Stomach (tissue), 9 donors: Measurements from ENCODE around the gene AJAP1. TPM values are rescaled to one million over a fixed set of nuclear protein-coding genes. Genes with fewer than 3 reads are reported as not detected.

Experiments
- DNase-seq, 2 donors: peaks; one replicate each; pipeline versions ENCODE4 v3.0.0 to v3.0.0-alpha.2; 2013 to 2019
- H3K27ac ChIP-seq, 5 donors: fragments of 200-600 bp in 4 of 5; sonication (generic) in 4 of 5; one replicate each; pipeline ENCODE4 v1.5.1; 2013 to 2019; ENCODE audit warnings: mild to moderate bottlenecking in 1 of 5, moderate library complexity in 1 of 5
- H3K27me3 ChIP-seq, 3 donors: fragments of 200-600 bp; sonication (generic); one replicate each; pipeline ENCODE4 v1.5.1; 2017 to 2019; ENCODE audit warnings: mixed run types in 1 of 3
- H3K36me3 ChIP-seq, 4 donors: fragments of 200-600 bp; sonication (generic); 1 replicate in 3 of 4; 2 replicates in 1 of 4; pipeline ENCODE4 v1.5.1; 2016 to 2019
- H3K4me1 ChIP-seq, 4 donors: fragments of 200-600 bp; sonication (generic); one replicate each; pipeline ENCODE4 v1.5.1; 2016 to 2019
- H3K4me3 ChIP-seq, 4 donors: fragments of 200-600 bp; sonication (generic) in 3 of 4; one replicate each; pipeline ENCODE4 v1.5.1; 2016 to 2019; ENCODE audit warnings: mild to moderate bottlenecking in 1 of 4
- H3K9me3 ChIP-seq, 4 donors: fragments of 200-600 bp; sonication (generic); one replicate each; pipeline ENCODE4 v1.5.1; 2016 to 2019
- EP300 ChIP-seq: sonication (generic); formaldehyde crosslinking; IDR thresholded peaks from one replicate; pipeline ENCODE4 v1.6.1; 2017; ENCODE audit warnings: antibody characterized with exemption
- POLR2A ChIP-seq, 4 donors: fragments of 450-650 bp; IDR thresholded peaks; one replicate each; pipeline ENCODE4 v1.6.1; 2016; ENCODE audit warnings: antibody characterized with exemption in 4 of 4, control low read depth in 2 of 4, mild to moderate bottlenecking in 1 of 4, moderate library complexity in 1 of 4
- POLR2AphosphoS5 ChIP-seq, 3 donors: sonication (generic); formaldehyde crosslinking; IDR thresholded peaks; one replicate each; pipeline ENCODE4 v1.6.1; 2016; ENCODE audit warnings: antibody characterized with exemption in 3 of 3
- WGBS, 5 donors: extraction: QIAGEN DNeasy Blood & Tissue Kit in 3 of 5; methylation state at CpG; one replicate each; pipeline versions ENCODE4 v1.1.5 to v1.1.7; 2013 to 2018; 5-methylcytosine and 5-hydroxymethylcytosine counted together
- intact Hi-C: fragments of 100-400 bp; cut with DNase I; formaldehyde crosslinking; loops from one replicate; pipeline ENCODE4 v1.15.1; 2023; ENCODE audit warnings: low total_unique reads
- polyA plus RNA-seq, 3 donors: library from polyadenylated mRNA; stranded (reverse); fragments of 200-250 nt; gene quantifications; one replicate each; pipeline ENCODE4 v1.2.3, GENCODE V29; 2013
- total RNA-seq, 5 donors: library from RNA; depleted of rRNA; stranded (reverse); fragments of >200 nt; gene quantifications; one replicate each; pipeline versions ENCODE4 v1.1.0 to v1.2.3, GENCODE V29; 2014 to 2016
- TF ChIP-seq, protein P1 (sequence below), 7 experiments: fragments of 450-650 bp in 4 of 7; fragments of 200-600 bp in 3 of 7; sonication (generic) in 3 of 7; IDR thresholded peaks; one replicate each; pipeline ENCODE4 v1.5.1; 2016 to 2019; ENCODE audit warnings: antibody characterized with exemption in 7 of 7, control low read depth in 2 of 7, mild to moderate bottlenecking in 1 of 7
- donor health status: healthy with polysubstance abuse.
- donor health status: Bipolar disorder and iron deficiency.
- donor health status: healthy.

AJAP1 gene
- total and polyA plus RNA-seq, 8 donors, result 0.10 to 1.1 (median 0.14) TPM; not detected in 3

DNA sequence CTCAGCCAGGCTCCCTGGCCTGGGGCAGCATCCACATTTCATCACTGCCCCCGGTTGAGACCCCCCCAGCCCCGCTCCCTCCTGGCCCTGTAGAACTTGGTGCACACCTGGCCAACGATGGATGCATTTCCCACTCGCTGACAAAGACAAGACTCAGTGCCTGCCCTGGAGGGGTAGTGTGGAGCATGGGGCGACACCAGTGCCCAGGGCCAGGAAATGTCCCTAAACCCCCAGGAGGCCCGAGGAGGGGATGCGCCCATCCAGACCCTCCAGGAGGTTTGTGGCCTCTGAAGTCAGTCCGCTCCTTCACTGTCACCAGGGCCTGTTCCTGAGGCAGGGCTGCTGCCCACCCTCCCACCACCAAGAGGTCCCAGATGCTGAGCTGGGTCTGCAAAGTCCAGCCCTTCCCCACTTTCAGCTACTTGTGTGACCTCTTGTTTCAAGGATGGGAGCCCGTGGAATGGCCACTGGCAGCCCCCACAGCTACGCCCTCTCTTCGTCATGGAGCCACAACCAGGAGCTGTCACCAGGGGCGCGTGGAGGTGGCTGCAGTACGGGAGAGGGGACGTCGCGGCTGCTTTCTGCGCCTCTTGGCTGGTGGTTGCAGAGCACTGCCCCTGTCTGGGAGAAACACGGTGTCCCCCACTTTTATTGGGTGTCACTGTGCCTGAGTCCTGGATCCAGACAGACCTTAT is 35.7 kb downstream of the AJAP1 start:
- Histone ChIP-seq H3K4me3 (no peak overlapping the region), H3K9me3 (peaks cover 0 to 4% (median under 1%) of the 10 kb centered on the region in 4 donors), H3K27me3 (peaks cover 0 to 19% (median 0%) of the 10 kb centered on the region in 3 donors), H3K27ac (no peak overlapping the region), H3K36me3 (no peaks in the 10 kb centered on the region), H3K4me1 (no peaks in the 10 kb centered on the region)
- 80 to 92% (median 90%) methylated on average over 15 to 19 of the region's 19 CpGs for WGBS, 5 donors
- DNase-seq, result no peak
- TF ChIP-seq POLR2AphosphoS5 (IDR thresholded peaks at IDR 0.05) (no peak), EP300 (no peak), POLR2A (IDR thresholded peaks at IDR 0.05) (no peak)
- TF ChIP-seq, protein P1, sequence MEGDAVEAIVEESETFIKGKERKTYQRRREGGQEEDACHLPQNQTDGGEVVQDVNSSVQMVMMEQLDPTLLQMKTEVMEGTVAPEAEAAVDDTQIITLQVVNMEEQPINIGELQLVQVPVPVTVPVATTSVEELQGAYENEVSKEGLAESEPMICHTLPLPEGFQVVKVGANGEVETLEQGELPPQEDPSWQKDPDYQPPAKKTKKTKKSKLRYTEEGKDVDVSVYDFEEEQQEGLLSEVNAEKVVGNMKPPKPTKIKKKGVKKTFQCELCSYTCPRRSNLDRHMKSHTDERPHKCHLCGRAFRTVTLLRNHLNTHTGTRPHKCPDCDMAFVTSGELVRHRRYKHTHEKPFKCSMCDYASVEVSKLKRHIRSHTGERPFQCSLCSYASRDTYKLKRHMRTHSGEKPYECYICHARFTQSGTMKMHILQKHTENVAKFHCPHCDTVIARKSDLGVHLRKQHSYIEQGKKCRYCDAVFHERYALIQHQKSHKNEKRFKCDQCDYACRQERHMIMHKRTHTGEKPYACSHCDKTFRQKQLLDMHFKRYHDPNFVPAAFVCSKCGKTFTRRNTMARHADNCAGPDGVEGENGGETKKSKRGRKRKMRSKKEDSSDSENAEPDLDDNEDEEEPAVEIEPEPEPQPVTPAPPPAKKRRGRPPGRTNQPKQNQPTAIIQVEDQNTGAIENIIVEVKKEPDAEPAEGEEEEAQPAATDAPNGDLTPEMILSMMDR (IDR thresholded peaks at IDR 0.05), result no peak
- intact Hi-C loops, result no loop called here

DNA sequence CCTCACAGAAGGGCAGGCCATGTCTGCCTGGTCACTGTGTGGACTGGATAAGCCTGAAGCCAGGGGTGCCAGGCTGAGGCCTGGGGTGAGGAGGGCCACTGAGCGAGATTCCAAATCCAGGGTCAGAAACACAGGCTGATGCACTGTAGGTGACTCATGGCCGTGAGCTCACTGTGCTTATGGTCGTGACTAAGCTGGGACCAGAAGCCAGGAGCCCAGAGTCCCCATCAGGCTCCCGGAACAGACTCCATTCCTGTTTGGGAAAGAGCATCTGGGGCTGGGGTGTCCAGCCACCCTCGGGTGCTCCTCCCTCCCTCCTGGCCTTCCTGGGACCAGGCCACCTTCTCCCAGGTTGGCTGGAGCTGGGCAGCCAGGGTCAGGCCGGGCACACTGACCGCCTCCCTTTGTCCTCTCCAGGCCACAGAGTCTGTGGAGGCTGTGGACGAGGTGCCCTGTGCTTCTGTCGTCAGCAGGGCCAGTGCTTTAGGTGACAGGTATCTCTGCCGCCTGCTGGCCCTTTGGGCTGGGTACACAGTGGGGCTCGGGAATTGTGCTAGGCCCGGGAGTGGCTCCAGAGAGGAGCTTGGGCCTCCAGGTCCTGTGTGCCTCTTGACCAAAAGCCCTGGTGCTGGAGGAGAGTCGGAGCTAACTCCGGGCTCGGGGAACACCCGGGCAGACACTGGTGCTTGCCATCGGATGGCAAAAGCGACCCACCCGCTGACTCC is 36.7 kb downstream of the AJAP1 start:
- H3K27me3 ChIP-seq, result peaks cover 0 to 11% (median 0%) of the 10 kb centered on the region in 3 donors
- no peaks in the 10 kb centered on the region for H3K36me3 ChIP-seq
- TF ChIP-seq EP300, result no peak
- no peak for TF ChIP-seq POLR2A (IDR thresholded peaks at IDR 0.05)
- TF ChIP-seq, protein P1 (IDR thresholded peaks at IDR 0.05), result no peak
- no peak for TF ChIP-seq POLR2AphosphoS5 (IDR thresholded peaks at IDR 0.05)
- H3K4me1 ChIP-seq, result no peaks in the 10 kb centered on the region
- H3K9me3 ChIP-seq, result peaks cover 0 to 10% (median 4%) of the 10 kb centered on the region in 4 donors
- 74 to 89% (median 79%) methylated on average over 8 to 19 of the region's 19 CpGs for WGBS, 5 donors
- H3K27ac ChIP-seq, result no peak overlapping the region
- intact Hi-C loops, result no loop called here
- no peak for DNase-seq
- no peak overlapping the region for H3K4me3 ChIP-seq

DNA sequence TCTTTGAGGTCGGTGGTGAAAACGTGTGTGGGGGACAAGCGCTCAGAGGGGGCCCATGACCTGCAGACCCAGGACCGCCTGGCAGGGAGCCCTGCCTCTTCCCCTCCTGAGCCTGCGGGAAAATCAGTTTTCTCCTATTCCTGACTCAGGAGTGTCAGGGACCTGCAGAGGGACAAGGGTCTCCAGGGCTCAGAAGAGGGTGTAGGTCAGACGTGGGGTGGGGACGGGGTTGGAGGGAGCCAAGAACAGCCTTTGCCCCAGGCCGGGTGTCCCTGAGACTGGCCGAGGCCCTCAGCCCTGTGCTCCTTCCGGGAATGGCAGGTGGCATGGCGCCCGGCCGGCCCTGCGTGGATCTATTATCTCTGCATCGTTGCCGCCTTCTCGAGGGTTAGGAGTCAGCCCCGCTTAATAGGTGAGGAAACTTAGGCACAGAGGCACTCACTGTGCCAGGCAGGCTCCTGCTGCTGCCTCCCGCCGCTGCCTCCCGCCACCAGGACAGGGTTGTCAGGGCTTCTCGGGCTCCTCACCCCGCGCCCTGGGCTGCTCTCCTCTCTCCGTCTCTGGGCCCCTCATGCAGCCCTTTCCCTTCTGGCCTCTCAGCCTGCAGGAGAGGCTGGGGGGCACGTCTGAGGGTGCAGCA is 37.5 kb downstream of the AJAP1 start:
- Histone ChIP-seq H3K27ac (no peak overlapping the region), H3K27me3 (peaks cover 0 to 9% (median 0%) of the 10 kb centered on the region in 3 donors), H3K4me1 (no peaks in the 10 kb centered on the region), H3K9me3 (peaks cover 0 to 10% (median 4%) of the 10 kb centered on the region in 4 donors), H3K36me3 (no peaks in the 10 kb centered on the region), H3K4me3 (no peak overlapping the region)
- 80 to 85% (median 85%) methylated on average over 25 to 26 of the region's 26 CpGs for WGBS, 5 donors
- no peak for DNase-seq
- TF ChIP-seq, protein P1 (IDR thresholded peaks at IDR 0.05), result no peak
- TF ChIP-seq POLR2AphosphoS5 (IDR thresholded peaks at IDR 0.05), result no peak
- no peak for TF ChIP-seq EP300
- TF ChIP-seq POLR2A (IDR thresholded peaks at IDR 0.05), result no peak
- intact Hi-C loops, result no loop called here

- WGBS, 5 donors, result 73 to 85% (median 77%) methylated on average over 6 of the region's 6 CpGs
- DNase-seq, result no peak
- TF ChIP-seq, protein P1 (IDR thresholded peaks at IDR 0.05), result no peak
- TF ChIP-seq EP300 (no peak), POLR2A (IDR thresholded peaks at IDR 0.05) (no peak), POLR2AphosphoS5 (IDR thresholded peaks at IDR 0.05) (no peak)
- intact Hi-C loops, result no loop called here
- no peaks in the 10 kb centered on the region for H3K4me1 ChIP-seq
- H3K27ac ChIP-seq, result no peak overlapping the region
- H3K4me3 ChIP-seq, result no peak overlapping the region
- H3K36me3 ChIP-seq, result no peaks in the 10 kb centered on the region
- H3K9me3 ChIP-seq, result peaks cover 0 to 10% (median 4%) of the 10 kb centered on the region in 4 donors
- peaks cover 0 to 10% (median 0%) of the 10 kb centered on the region in 3 donors for H3K27me3 ChIP-seq
Measured at GRCh38 chr1:4692437-4692836, 38.0 kb downstream of the AJAP1 start.
